Posterior cingulate gyrus (tissue), 11 donors: ENCODE data around the gene VASH1.
A peak's percentile ranks its signal among the peaks of the same experiment; 100 is the strongest.

ENCODE experiments used
- DNase-seq, 10 donors: peaks; one replicate each; pipeline versions ENCODE4 v3.0.0 to v3.0.0-alpha.2; 2020 to 2021; ENCODE audit warnings: mixed read lengths in 3 of 10
- intact Hi-C: fragments of 100-400 bp; cut with DNase I; formaldehyde crosslinking; loops from one replicate; pipeline ENCODE4 v1.15.1; 2023

VASH1 gene

DNA sequence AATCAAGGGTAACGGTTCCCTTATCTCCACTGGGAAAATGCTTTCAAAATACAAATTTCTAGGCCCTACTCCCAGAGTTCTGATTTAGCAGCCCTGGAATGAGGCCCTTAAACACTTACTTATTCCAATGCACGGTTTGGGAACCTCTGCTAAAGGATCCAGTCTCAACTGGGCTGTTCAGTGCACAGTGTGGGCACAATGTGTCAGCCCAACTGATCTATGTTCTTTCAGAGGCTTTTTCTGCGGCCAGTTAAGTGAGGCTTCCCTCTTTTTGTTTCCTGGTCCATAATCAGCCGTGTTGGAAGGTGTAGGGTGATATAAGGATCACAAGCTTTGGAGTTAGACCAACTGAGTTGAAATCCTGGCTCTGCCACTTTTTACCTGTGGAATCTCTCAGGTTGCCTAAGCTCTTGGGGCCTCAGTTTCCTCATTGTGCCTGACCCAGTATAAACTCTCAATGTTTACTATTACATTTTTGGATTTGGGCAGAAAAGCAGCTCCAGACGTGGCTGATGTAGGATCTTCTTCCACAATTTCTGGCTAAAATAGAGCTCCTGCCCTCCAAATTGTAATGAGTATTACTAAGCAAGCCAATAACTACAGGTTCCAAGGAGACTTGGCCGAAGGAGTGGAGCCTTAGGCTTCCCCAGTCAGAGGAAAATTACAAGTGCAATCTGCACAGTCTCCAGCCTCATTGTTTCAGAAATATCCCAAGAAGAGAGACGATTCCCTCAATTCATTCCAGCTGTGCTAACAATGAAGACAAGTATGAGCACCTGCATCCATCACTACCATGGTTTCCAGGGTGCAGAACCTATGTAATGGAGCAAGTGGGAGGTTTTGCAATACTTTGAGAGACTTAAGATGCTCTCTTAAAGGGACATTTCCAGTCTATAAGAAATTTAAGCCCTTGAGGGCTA, 53.7 kb downstream of the VASH1 start:
- DNase-seq, result no peak
- intact Hi-C loops, result loop anchor here (10.0 kb wide), 1 partner anchor 60 kb away; no protein-coding TSS in a partner anchor

DNA sequence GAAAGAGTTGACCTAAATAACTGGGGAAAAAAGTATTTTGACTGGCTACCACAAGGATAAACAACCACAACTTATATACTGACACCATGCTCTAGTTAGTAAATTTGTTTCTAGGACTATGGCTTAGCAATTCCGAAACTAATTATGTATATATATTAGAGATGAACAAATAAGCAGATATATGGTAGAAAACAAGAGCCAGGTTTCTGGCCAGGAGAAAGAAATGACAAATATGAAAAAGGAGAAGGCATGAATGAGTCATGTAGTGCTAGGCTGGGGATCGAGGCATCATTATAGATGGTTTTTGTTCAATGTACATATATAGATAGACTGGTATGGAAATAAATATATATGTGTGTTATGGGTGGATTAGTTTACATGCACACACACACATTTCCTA, 59.4 kb downstream of the VASH1 start:
- no peak for DNase-seq
- intact Hi-C loops, result no loop called here

DNA sequence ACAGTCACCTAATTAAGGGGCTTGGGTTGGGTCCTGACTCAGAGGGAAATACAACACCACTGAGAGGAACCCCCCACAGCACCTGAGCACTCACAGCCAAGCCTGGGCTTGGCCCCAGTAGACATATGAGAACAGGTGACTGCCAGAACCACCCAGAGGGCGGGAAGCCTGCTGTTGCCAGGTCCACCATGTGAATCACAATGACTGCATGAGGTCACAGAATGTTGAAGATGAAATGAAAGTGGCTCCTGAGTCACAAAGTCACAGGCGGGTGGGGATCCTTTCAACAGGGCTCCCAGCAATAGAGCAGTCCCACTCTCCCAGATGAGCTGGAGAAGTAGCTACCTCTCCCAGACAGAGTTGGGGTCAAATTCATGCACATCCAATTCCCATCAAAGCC, 64.9 kb downstream of the VASH1 start, which contains the start of gene LRRC74A:
Gene LRRC74A, plus strand, starts transcription at position 287 of the 400 bp plus-strand sequence. CDS start 290 bp downstream, outside the sequence.
- no peak for DNase-seq
- intact Hi-C loops, result no loop called here

DNA sequence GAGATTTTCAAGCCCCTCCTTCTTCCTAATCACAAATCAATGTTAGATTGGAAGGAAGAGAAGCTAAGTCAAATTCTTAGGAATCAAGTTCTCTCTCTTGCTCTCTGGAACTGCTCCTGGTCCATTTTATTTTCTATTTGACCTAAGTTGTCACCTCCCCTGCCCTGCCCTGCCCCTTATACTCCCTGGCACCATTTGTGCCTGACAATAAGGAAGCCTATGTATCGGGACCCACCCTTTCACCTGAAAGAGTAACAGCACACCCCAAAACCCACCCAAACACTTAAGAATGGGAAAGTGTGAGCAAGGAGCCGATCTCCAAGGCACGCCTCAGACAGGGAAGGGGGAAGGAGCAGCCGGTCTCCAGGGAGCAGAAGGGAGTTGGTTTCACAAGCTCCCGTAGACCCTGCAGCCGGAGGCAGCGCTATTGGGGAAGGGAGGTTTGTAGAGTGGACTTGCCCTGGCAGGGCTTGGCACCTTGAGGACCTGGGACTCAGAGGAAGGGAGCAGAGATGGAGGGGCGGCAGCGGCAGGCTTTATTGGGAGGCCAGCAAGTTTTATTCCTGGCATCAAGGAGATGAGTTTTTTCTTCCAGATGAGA, 66.5 kb downstream of the VASH1 start:
- peak in 1 of 10 donors; percentile 80 for DNase-seq
- intact Hi-C loops, result loop anchor here (2.0 kb wide), 1 partner anchor 15 kb away; the partner anchor contains the start of gene ANGEL1

DNA sequence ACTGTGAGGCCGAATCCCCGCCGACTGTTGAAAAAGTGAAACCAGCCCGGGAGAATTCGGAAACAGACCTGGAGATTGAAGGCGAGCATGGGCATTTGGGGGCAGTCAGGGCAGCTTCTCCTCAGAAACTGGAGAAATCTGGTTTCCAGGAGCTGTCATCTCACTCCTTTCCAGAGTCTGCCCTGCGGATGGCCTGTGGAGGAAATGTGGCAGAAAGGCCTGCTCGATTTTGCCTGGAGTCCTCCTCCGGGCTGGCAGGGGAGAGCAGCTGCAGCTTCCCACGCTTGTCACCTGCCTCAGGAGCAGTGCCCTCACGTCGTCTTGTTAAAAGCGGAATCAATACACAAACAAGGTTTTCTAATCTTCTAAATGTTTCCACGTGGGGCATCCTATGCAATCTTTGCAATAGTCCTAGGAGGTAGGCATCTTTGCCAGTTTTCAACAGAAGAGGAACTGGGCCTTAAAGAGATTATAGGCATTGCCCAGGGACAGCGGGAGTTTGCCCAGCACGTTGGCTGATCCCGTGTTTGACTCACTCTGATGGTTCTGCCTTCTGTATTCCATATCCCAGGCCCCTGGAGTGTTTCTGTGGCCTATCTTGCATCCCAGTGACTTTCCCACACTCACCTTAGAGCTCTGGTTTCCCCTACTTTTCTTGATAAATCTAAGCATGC, 67.2 kb downstream of the VASH1 start:
- intact Hi-C loops, result loop anchor here (2.0 kb wide), 1 partner anchor 16 kb away; the partner anchor contains the start of gene ANGEL1
- no peak for DNase-seq

DNA sequence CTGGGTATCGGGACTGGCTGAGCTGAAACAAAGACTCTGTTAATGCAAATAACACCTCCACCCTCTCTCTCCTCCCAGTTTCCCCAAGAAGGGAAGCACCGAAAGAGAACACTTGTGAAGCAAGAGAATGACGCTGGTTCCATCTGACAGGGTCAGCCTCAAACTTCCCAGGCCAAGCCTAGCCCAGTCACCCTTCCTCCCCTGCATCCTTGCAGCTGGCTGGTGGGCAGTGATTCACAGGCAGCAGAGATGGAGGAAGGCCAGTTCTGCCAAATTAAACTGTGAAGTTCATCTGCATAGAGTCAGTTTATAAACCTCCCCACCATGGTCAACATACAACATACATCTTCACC, 67.7 kb downstream of the VASH1 start:
- intact Hi-C loops, result loop anchor here (2.0 kb wide), 1 partner anchor 16 kb away; the partner anchor contains the start of gene ANGEL1
- peak in 1 of 10 donors; percentile 88 for DNase-seq

DNA sequence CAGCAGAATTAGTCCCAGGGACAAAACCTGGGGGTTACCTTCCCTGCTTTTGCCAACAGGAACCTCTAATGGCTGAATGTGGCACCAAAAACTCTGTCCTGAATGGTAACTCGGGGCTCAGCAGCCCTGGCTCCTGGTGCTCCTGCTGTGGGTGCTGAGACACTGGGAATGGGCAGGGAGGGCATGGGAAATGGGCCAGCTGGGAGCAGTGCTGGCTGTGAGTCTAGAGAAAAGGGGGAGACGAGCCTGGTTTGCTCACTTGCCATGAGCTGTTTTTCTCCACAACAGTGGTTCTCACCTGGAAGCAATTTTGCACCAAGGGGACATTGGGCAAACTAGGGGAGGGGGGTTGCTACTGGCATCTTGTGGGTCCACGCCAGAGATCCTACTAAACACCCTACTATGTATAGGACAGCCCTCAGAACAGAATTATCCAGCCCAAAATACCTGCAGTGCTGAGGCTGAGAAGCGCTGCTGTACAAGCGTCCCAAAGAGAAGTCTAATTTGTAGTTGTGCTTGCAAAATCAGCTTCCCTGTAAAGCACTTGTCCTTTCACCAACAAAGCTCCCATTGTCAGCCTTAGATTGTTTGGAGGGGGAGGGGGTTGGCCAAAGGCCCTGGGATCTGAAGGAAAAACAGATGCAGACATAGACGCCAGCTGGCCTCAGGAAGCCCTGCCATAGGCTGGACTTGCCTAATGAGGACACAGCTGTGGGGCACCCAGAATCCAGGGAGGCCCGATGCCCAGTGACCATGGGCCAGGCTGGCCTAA, 68.6 kb downstream of the VASH1 start:
- intact Hi-C loops, result loop anchor here (2.0 kb wide), 1 partner anchor 17 kb away; the partner anchor contains the start of gene ANGEL1
- peak; percentile 75 to 97 (median 88) for DNase-seq

DNA sequence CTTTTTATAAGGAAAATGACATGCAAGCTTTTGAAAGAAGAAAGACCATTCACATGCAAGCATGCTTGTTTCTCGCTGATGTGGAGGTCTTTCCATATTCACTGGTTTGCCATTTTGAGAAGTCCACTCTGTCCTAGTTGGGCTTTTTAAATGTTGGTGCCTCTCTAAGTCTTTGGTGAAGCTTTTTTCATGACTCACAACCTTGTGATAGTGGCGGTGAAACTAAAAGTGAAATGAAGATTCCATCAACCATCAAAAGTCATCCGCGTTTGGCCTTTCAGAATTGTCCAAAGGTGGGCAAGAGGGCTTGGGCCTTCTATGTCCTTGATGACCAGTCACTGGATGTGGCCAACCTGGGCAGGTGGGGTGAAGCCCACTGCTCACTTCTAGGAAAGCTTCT, 69.3 kb downstream of the VASH1 start:
- DNase-seq, result no peak
- intact Hi-C loops, result no loop called here

DNA sequence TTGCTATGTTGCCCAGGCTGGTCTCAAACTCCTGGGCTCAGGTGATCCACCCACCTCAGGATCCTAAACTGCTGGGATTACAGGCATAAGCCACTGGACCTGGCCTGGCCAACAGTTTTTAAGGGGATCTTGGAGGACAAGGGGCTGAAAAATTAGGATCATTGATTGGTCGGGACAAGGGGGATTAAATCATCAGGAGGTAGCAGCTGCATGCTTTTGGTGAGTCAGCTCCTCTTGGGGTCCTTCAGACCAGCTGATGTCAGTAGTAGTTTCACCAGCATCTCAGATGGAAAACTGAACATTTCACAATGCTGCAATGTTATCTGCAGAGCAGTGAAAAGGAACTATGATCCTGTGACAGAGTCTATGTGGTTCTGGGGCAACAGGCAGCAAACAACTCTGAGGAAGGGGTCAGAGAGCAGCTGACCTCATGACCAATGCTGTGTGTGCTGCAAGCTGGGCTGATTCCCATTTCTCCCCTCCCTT, 71.3 kb downstream of the VASH1 start:
- DNase-seq, result no peak
- intact Hi-C loops, result no loop called here
